ENCODE results near the gene VRK1.

GRCh38 chr14:96817750-96818666 lies 20.8 kb downstream of the VRK1 start:
- TF ChIP-seq NFYB (CRISPR knock-in tag; conservative IDR thresholded peaks at IDR 0.05; ENCODE audit: low read depth) (no peak), OVOL2 (CRISPR knock-in tag; IDR thresholded peaks at IDR 0.05; ENCODE audit: borderline replicate concordance) (no peak), CTCF (IDR thresholded peaks at IDR 0.05) (no peak), CREB1 (CRISPR knock-in tag; IDR thresholded peaks at IDR 0.05) (no peak), ATF1 (CRISPR knock-in tag; IDR thresholded peaks at IDR 0.05) (no peak)

Measured in WTC11 (cell line).